ENCODE data around the gene SMOC1. TPM values are rescaled to one million over a fixed set of nuclear protein-coding genes. Genes with fewer than 3 reads are reported as not detected.

SMOC1 gene
- total RNA-seq, 1 donor from 2014 or later, result not detected

- intact Hi-C loops (cut with micrococcal nuclease), result no loop called here
Observed at GRCh38 chr14:69941768-69942742, 62.8 kb downstream of the SMOC1 start.

GRCh38 chr14:69943084-69943780 lies 64.0 kb downstream of the SMOC1 start:
- intact Hi-C loops (cut with micrococcal nuclease), result no loop called here

DNA sequence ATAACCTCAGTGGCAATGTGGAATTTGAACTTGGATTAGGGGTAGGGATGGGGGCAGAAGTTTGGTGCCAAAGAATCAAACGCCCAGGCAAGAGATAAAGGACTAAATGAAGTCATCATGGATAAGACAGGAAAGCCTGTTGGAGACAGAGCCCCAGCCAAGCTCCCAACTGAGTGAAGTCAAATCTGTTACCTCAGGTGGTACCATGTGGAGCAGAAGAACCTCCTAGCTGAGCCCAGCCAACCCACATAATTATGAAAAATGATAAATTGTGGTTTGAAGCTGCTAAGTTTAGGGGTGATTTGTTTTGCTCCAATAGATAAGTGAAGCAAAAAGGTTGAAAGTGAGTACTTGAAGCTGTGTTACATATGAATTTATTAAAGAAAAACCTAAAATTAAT lies 66.1 kb downstream of the SMOC1 start:
- intact Hi-C loops (cut with micrococcal nuclease), result no loop called here

DNA sequence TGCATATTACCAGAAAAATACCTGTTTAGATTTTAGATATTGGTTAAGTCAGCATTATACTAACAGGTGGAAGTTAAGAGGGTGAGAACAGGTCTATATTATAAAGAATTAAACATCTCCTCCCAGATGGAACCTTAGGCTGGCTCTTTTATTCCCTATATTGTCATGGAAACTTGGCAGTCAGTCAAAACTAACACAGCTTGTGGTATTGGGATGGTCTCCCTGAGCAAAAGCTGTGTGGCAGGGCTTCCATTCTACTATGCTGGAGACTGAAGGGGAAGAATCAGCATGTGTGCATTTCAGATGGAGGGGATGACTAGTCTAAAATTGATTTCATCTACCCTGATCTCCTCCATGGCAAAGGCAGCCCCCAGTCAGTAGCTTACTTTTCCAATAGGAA lies 66.7 kb downstream of the SMOC1 start:
- intact Hi-C loops (cut with micrococcal nuclease), result no loop called here

GRCh38 chr14:69948351-69948750 lies 69.1 kb downstream of the SMOC1 start:
- intact Hi-C loops (cut with micrococcal nuclease), result no loop called here

DNA sequence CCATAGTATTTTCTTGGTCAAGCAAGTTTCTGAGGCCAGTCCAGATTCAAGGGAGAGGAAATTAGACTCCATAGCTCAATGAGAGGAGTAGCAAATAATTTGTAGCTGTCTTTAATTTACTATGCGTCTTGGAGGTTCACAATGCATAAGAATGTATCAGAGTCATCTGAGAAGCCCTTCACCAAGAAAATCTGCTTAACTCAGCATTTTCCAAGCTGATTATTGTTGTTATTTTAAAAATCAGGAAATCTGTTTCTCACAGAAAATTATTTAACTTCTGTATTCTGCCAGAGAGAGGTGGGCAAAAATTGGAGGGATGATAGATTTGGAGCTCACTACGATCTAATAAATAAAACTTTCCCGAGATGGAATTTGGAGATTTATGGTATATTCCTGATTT lies 72.0 kb downstream of the SMOC1 start:
- intact Hi-C loops (cut with micrococcal nuclease), result no loop called here

DNA sequence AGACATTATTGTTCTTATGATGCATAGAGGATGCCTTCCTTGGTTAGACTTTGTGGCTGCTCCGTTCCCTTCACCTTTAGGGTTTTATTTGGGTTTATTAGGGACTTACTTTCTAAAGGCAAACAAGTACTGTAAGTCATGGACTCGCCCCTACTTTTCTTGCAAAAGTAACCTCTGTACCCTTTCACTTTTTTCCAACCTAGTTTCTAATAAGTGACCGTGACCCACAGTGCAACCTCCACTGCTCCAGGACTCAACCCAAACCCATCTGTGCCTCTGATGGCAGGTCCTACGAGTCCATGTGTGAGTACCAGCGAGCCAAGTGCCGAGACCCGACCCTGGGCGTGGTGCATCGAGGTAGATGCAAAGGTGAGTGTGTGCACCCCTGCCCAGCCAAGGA lies 72.7 kb downstream of the SMOC1 start:
- intact Hi-C loops (cut with micrococcal nuclease), result no loop called here

GRCh38 chr14:69953266-69953915 lies 74.2 kb downstream of the SMOC1 start:
- intact Hi-C loops (cut with micrococcal nuclease), result no loop called here

DNA sequence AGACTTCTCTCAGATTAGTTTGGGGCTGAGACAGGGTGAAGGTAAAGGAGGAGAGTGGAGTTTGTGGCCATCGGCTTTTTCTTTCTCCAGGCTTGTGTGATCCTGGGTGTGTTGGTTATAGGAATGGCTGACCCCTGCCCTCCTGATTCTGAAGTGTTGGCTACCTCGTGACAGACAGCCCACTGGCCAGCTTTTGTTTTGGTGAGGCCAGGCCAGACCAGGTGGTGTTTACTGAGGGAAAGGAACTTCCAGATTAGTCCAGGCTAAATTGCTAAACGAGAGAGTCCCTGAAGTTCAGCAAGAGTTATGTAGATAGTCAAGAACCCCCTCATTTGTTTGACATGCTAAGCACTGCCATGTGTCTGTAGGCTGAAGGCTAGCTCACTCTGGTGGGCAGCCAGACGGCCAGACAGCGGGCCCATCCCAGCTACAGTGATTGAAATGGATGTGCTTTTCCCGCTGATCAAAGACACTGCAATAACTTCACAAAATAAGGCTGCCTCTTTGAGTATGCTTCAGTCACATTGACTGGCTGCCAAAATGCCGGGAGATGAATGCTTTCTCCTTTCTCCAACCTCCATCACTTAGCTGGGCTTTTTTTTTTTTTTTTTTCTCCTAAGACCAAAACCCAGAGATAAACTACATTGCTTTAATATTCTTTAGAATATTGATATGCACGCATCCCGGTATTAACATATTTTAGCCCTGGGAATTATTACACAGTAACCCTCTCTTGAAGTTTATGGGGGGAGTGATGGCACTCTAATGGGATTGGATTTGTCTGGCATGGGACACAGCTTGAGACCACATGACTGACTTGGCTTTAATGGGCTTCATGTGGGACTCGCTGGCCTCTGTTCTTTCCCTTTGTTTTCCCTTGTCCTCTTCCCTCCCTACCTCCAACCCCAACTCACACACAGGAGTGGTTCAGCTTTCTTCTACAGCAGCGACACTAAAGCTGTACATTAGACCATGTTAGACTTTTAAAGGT lies 76.9 kb downstream of the SMOC1 start:
- intact Hi-C loops (cut with micrococcal nuclease), result no loop called here

- intact Hi-C loops (cut with micrococcal nuclease), result no loop called here
Observed at GRCh38 chr14:69956970-69957369, 77.8 kb downstream of the SMOC1 start.

- intact Hi-C loops (cut with micrococcal nuclease), result no loop called here
Observed at GRCh38 chr14:69957986-69958385, 78.8 kb downstream of the SMOC1 start.

DNA sequence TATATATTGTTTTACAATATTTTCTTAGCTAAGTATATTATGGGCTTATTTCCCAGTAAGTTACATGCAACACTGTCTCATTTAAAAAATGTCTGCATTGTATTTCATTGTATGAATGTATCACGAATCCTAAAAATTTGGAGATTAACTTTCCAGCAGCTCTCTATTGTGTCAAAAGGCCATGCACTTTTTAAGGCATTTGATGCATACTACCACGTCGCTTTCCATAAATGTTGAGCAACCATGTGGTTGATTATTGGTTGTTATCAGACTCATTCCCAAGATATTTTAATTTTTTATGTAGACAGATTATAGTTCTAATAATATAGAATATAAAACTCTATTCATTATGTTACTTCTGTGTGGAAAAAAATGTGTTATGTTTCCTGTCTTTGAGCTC lies 79.9 kb downstream of the SMOC1 start:
- intact Hi-C loops (cut with micrococcal nuclease), result no loop called here

GRCh38 chr14:69960296-69960695 lies 81.1 kb downstream of the SMOC1 start:
- intact Hi-C loops (cut with micrococcal nuclease), result no loop called here

- intact Hi-C loops (cut with micrococcal nuclease), result no loop called here
Observed at GRCh38 chr14:69963966-69964365, 84.8 kb downstream of the SMOC1 start.

DNA sequence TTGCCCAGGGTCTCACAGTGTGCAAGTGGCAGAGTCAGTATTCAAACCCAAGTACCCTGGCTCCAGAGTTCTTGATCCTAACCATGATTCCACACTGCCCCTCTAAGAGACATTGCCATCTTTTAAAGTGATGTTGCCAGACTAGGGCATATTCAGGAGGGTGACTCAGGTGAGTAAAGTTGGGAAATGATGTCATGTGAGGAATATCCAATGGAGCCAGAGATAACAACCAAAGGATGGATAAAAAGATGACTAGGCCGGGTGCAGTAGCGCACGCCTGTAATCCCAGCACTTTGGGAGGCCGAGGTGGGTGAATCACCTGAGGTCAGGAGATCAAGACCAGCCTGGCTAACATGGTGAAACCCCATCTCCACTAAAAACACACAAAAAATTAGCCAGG lies 85.6 kb downstream of the SMOC1 start:
- intact Hi-C loops (cut with micrococcal nuclease), result no loop called here

DNA sequence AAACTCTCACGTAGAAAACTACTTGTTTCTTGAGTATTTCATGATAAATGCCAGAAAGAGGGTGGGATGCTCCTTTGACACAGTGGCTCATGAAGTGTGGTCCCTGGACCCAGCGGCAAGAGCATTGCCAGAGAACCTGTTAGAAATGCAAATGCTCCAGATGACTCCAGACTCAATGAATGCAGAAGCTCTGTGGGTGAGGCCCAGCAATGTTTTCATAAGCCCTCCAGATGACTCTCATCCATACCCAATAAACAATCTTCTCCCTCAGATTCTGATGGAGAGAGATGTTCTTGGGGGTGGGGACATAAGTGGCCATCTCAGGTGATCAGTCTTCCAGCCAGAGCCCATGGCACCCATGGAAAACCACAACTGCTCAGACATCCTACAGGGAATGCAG lies 88.9 kb downstream of the SMOC1 start:
- intact Hi-C loops (cut with micrococcal nuclease), result no loop called here

DNA sequence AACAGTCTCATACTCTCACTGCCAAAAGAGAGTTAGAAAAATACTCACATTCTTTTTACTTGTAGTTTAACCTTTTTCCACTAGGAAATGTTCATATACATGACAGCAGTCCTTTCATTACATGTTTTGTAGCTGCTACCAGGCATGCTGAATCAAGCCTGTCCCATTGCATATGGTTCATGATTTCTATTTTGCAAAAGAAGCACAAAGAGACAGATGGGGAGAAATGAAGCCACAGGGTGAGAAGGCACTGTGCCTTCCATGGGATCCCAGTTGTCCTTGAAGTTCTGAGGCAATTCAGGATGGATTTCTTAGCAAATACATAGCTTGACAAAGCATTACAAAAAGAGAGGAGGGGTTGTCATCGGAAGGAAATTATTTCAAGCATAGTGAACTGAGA lies 89.5 kb downstream of the SMOC1 start:
- intact Hi-C loops (cut with micrococcal nuclease), result no loop called here

GRCh38 chr14:69972755-69973154 lies 93.5 kb downstream of the SMOC1 start:
- intact Hi-C loops (cut with micrococcal nuclease), result no loop called here

GRCh38 chr14:69973846-69974245 lies 94.6 kb downstream of the SMOC1 start:
- intact Hi-C loops (cut with micrococcal nuclease), result no loop called here

DNA sequence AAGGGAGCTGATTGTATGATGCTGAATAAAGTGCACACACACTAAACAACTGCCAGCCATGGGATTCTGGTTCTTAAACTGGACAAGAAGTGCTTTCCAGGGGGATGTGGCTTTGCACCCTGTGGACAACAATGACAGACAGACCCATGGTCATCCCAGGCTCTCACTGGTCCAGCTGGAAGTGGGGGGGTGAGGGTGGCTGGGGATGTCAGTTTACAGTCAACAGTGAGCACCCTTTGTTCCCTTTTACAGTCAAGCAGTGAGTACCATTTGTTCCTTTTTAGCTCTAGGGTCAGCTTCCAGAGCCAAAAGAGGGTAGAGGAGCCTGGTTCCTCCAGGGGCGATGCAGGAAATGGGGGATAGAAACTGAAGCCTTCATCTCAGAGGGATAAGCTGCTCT lies 100.7 kb downstream of the SMOC1 start:
- intact Hi-C loops (cut with micrococcal nuclease), result no loop called here
